GM12892 (cell line): ENCODE results near the gene SLC6A4.

ENCODE experiments used
- POLR2A ChIP-seq: IDR thresholded peaks from 2 replicates; pipeline ENCODE4 v1.6.1; 2011; ENCODE audit warnings: low read depth, low read length, control low read depth
- POLR2AphosphoS5 ChIP-seq: IDR thresholded peaks from 2 replicates; pipeline ENCODE4 v1.6.1; 2011; ENCODE audit warnings: low read depth, low read length, control low read depth
- TAF1 ChIP-seq: IDR thresholded peaks from 2 replicates; pipeline ENCODE4 v1.6.1; 2011; ENCODE audit warnings: low read depth, mild to moderate bottlenecking, control low read depth, low read length, borderline replicate concordance

GRCh38 chr17:30186761-30187160 lies 48.7 kb downstream of the SLC6A4 start:
- no peak for TF ChIP-seq POLR2A
- TF ChIP-seq TAF1 = no peak
- TF ChIP-seq POLR2AphosphoS5 = no peak
